IPS DF 6.9 (cell line): ENCODE data around the gene CPLX1.
"Not testable (repeated sequence)": the region's sequence is repeated elsewhere in the genome, so short reads cannot be mapped to it uniquely, and the experiment has no call there.

Experiments
- DNase-seq: peaks from one replicate; pipeline ENCODE4 v3.0.0-alpha.2; 2013; ENCODE audit warnings: low read depth, low spot score
- H3K27ac ChIP-seq: one replicate; pipeline ENCODE4 v1.5.1; 2013; ENCODE audit warnings: low read length, control low read depth
- H3K27me3 ChIP-seq: 2 replicates; pipeline ENCODE4 v1.6.1; 2013; ENCODE audit warnings: mild to moderate bottlenecking, low read length; ENCODE audit not compliant: control insufficient read depth, insufficient read depth
- H3K36me3 ChIP-seq: 2 replicates; pipeline ENCODE4 v1.6.1; 2013; ENCODE audit warnings: low read length; ENCODE audit not compliant: control insufficient read depth, insufficient read depth
- H3K4me1 ChIP-seq: 2 replicates; pipeline ENCODE4 v1.6.1; 2013; ENCODE audit warnings: low read length; ENCODE audit not compliant: control insufficient read depth, insufficient read depth
- H3K4me3 ChIP-seq: 2 replicates; pipeline ENCODE4 v1.5.1; 2013; ENCODE audit warnings: mild to moderate bottlenecking, low read length
- H3K9me3 ChIP-seq: 2 replicates; pipeline ENCODE4 v1.6.1; 2013; ENCODE audit warnings: low read length, inconsistent platforms; ENCODE audit not compliant: control insufficient read depth, insufficient read depth
- WGBS: extraction: QIAGEN DNeasy Blood & Tissue Kit; methylation state at CpG from one replicate; pipeline ENCODE4 v1.1.7; 2013; ENCODE audit warnings: mixed read lengths, missing lambda C conversion rate; ENCODE audit not compliant: insufficient read length, insufficient coverage; 5-methylcytosine and 5-hydroxymethylcytosine counted together

CPLX1 gene

DNA sequence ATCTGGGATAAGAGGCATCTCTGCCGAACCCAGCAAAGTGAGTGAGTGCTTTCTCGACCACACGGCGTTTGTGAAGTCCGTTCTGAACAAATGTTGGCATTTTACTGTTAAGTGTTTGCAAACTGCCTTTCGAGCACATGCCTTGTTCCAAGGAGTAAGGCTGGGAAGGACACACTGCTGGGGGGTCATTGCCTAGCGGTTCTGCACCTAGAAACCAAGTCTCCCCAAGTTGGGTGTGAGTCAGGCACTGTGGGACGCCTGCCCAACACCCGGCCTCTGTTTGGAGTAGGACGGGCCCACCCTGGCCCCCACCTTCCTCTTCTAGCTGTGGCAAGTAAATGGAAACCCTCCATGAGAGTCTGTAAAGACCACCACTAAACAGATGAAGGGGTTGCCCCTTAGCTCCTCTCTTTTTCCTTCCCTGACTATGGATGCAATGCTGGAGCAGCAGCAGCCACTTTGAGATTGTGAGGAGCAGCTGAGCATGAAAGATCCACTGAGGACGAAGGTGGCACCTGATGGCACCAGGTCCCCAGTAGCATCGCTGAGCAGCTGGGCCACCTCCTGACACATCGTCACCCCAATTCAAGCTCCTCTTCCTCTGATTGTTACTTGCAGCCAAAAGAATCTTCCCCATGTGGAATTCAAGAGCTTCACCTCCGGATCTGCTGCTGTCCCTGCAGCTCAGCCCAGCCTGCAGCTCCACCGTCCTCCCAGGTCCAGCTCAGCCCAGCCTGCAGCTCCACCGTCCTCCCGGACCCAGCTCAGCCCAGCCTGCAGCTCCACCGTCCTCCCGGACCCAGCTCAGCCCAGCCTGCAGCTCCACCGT is 6.3 kb downstream of the CPLX1 start:
- no peak overlapping the region for H3K27ac ChIP-seq
- H3K4me3 ChIP-seq, result no peak overlapping the region
- no peaks in the 10 kb centered on the region for H3K36me3 ChIP-seq
- H3K4me1 ChIP-seq, result peaks cover 3% of the 10 kb centered on the region; the same call in 1 of the 2 replicates
- peaks cover 25% of the 10 kb centered on the region; the same call in 1 of the 2 replicates for H3K27me3 ChIP-seq
- no peaks in the 10 kb centered on the region for H3K9me3 ChIP-seq
- DNase-seq, result no peak
- no CpG with 5 or more reads among the region's 20 CpGs for WGBS

- peaks cover 20% of the 10 kb centered on the region; the same call in 1 of the 2 replicates for H3K27me3 ChIP-seq
- H3K36me3 ChIP-seq, result no peaks in the 10 kb centered on the region
- H3K9me3 ChIP-seq, result no peaks in the 10 kb centered on the region
- no peaks in the 10 kb centered on the region for H3K4me1 ChIP-seq
- no peak for DNase-seq
- H3K27ac ChIP-seq, result no peak overlapping the region
- no peak overlapping the region for H3K4me3 ChIP-seq
- WGBS, result no CpG with 5 or more reads among the region's 42 CpGs
Measured at GRCh38 chr4:818106-818921, 7.6 kb downstream of the CPLX1 start.

DNA sequence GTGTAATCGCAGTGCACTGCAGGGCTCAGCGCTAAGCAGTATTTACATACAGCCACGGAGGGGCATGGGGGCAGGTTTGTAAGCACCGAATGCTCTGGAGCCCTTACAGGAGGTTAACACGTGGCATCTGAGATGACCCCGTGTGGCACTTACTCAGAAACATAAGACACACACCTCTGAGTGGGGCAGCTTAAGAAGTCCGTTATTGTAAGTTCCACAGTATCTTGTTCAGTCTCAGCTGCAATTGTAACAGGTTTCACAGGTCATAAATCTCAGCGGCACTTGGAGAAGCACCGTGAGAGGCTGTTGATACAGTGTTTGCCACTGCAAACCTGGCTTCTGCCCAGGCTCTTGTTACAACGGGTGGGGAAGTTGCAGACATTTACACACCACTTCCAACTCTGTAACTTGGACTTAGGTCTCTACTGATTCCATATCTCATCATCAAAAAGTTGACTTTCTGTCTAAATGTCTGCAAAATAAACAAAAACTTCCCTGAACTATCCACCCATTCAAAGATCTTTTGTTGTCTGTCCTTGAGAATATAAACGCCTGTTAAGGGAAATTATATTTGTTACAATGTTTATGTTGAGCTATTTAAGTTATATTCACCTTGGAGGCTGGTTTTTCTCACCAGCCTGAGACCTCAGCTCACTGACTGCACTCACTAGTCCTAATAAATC is 10.3 kb downstream of the CPLX1 start:
- no peak for DNase-seq
- WGBS, result no CpG with 5 or more reads among the region's 11 CpGs
- Histone ChIP-seq H3K4me1 (no peaks in the 10 kb centered on the region), H3K27ac (no peak overlapping the region), H3K27me3 (peaks cover 27% of the 10 kb centered on the region; the same call in 1 of the 2 replicates), H3K9me3 (no peaks in the 10 kb centered on the region), H3K4me3 (no peak overlapping the region), H3K36me3 (no peaks in the 10 kb centered on the region)

DNA sequence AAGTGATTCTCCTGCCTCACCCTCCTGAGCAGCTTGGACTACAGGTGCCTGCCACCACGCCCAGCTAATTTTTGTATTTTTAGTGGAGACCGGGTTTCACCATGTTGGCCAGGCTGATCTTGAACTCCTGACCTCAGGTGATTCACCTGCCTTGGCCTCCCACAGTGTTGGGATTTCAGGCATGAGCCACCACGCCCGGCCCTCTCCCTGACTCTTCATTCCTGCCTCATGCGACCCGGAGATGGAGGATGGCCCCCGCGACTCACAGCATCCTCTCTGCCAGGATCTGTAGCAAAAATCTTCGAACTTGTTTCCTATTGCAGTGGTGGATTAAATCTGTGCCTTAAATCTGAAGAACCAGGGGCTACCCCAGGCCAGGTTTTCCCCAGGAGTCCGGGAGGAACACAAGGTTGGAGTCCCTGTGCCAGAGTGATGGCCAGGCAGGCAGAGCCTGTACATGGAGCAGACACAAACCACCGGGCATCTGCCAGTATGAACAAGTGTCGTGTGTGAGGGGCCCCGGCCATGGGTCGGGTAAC is 11.5 kb downstream of the CPLX1 start:
- peaks cover 26% of the 10 kb centered on the region; the same call in 1 of the 2 replicates for H3K27me3 ChIP-seq
- no CpG with 5 or more reads among the region's 14 CpGs for WGBS
- no peak for DNase-seq

DNA sequence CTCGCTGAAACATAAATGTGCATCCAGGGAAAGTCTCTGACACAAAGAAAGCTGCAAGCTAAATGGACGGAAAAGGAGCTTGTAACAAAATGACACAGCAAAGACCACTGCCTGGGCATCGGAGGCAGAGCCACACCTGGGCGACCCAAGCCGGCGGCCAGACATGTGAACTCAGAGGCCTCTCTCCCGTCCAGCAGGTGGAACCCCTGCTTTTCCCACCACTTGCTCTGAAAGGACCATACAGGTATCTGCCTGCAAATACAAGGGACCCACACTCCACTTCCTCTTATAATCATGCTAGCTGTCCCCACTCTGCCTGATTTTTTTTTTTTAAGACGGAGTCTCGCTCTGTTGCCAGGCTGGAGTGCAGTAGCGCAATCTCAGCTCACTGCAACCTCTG is 12.0 kb downstream of the CPLX1 start:
- no CpG with 5 or more reads among the region's 10 CpGs for WGBS
- H3K9me3 ChIP-seq, result no peaks in the 10 kb centered on the region
- H3K27ac ChIP-seq, result no peak overlapping the region
- no peak overlapping the region for H3K4me3 ChIP-seq
- H3K4me1 ChIP-seq, result no peaks in the 10 kb centered on the region
- peaks cover 22% of the 10 kb centered on the region; the same call in 1 of the 2 replicates for H3K27me3 ChIP-seq
- no peaks in the 10 kb centered on the region for H3K36me3 ChIP-seq
- DNase-seq, result no peak

More for the DNA sequence above, 11.5 kb downstream of the CPLX1 start:
- Histone ChIP-seq H3K27ac (no peak overlapping the region), H3K4me3 (no peak overlapping the region), H3K4me1 (no peaks in the 10 kb centered on the region), H3K36me3 (no peaks in the 10 kb centered on the region), H3K9me3 (no peaks in the 10 kb centered on the region)

DNA sequence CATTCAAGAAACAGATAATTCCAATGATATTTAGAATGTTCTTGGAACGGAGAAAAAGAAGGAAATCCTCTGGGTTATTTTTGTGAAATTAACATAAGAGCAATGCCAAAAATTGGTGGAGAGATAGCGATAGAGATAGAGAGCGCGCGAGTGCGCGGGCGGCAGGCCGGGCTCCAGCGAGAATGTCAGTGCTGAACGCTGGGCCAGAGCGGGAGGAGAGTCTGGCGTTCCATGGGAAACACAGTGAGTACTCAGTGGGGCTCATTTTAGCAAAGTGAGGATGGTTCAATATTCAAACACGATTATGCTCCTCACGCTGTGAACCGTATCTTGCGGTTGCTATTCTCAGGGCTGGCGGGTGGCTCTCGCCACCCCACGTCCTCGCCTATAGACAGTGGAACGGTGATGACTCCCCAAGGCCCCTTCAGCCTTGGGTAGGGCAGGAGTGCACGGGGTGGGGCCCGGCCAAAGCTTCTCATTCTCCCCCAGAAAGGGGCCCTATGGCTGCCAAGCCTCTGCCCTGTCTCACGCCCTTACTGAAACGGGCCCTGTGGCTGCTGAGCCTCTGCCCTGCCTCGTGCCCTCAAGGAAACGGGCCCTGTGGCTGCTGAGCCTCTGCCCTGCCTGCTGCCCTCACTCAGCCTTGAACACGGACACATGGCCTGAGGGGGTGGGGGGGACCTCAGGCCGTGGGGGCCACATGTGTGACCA is 16.9 kb downstream of the CPLX1 start:
- Histone ChIP-seq H3K9me3 (no peaks in the 10 kb centered on the region), H3K4me1 (no peaks in the 10 kb centered on the region), H3K27me3 (peaks cover 18% of the 10 kb centered on the region; the same call in 1 of the 2 replicates), H3K4me3 (no peak overlapping the region), H3K36me3 (no peaks in the 10 kb centered on the region), H3K27ac (no peak overlapping the region)
- DNase-seq, result no peak
- WGBS, result 100% methylated on average over 5 of the region's 30 CpGs

GRCh38 chr4:807792-808191 is 18.1 kb downstream of the CPLX1 start:
- H3K4me3 ChIP-seq, result no peak overlapping the region
- no peak overlapping the region for H3K27ac ChIP-seq
- WGBS, result no CpG with 5 or more reads among the region's 5 CpGs
- no peaks in the 10 kb centered on the region for H3K4me1 ChIP-seq
- H3K27me3 ChIP-seq, result peaks cover 11% of the 10 kb centered on the region
- DNase-seq, result no peak
- no peaks in the 10 kb centered on the region for H3K9me3 ChIP-seq
- no peaks in the 10 kb centered on the region for H3K36me3 ChIP-seq

- not testable (repeated sequence) for H3K36me3 ChIP-seq, H3K27ac ChIP-seq, H3K27me3 ChIP-seq, H3K4me1 ChIP-seq, H3K4me3 ChIP-seq, H3K9me3 ChIP-seq, DNase-seq
- WGBS, result no CpG with 5 or more reads among the region's 4 CpGs
Measured at GRCh38 chr4:806979-807378, 18.9 kb downstream of the CPLX1 start.

DNA sequence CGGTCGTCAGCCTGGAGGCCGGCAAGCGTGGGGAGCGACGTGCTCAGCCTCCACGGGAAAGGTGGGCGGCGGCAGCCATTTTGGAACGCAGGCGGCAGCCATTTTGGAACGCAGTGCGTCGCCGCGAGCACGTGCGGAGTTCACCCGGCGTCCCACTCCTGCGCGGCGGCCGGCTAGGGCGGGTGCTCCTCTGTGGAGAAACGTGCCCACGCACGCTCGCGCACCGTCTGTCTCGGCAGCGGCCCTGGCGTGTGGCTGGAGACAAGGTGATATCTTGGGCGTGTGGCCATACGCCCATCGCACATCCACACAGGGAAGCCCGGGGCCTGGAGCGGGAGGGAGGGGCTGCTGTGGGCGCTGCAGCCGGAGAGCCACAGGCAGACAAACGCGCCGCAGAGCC is 21.1 kb downstream of the CPLX1 start:
- no peaks in the 10 kb centered on the region for H3K4me1 ChIP-seq
- H3K4me3 ChIP-seq, result no peak overlapping the region
- no peak for DNase-seq
- no peak overlapping the region for H3K27ac ChIP-seq
- no CpG with 5 or more reads among the region's 44 CpGs for WGBS
- H3K27me3 ChIP-seq, result no peaks in the 10 kb centered on the region; the same call in none of the 2 replicates
- no peaks in the 10 kb centered on the region for H3K36me3 ChIP-seq
- no peaks in the 10 kb centered on the region for H3K9me3 ChIP-seq
